Measurements from ENCODE around the gene ITGA6.

The ITGA6 gene

GRCh38 chr2:172552547-172553291, 125.3 kb downstream of the ITGA6 start:
- no peak overlapping the region for H3K4me3 ChIP-seq (ENCODE audit: control insufficient read depth, low read depth, low read length)
- peak; percentile 89 for DNase-seq (ENCODE audit: low read depth)
- no peak for TF ChIP-seq CTCF (conservative IDR thresholded peaks at IDR 0.05; ENCODE audit: control insufficient read depth, insufficient read depth, low read depth, low read length)

GRCh38 chr2:172554352-172555271, 127.2 kb downstream of the ITGA6 start:
- peak overlapping the region; percentile 75 for H3K4me3 ChIP-seq (ENCODE audit: control insufficient read depth, low read depth, low read length)
- no peak for TF ChIP-seq CTCF (conservative IDR thresholded peaks at IDR 0.05; ENCODE audit: control insufficient read depth, insufficient read depth, low read depth, low read length)
- no peak for DNase-seq (ENCODE audit: low read depth)

- H3K4me3 ChIP-seq (ENCODE audit: control insufficient read depth, low read depth, low read length) = peak overlapping the region; percentile 75
- no peak for TF ChIP-seq CTCF (conservative IDR thresholded peaks at IDR 0.05; ENCODE audit: control insufficient read depth, insufficient read depth, low read depth, low read length)
- no peak for DNase-seq (ENCODE audit: low read depth)
Observed at GRCh38 chr2:172555272-172555521, 127.8 kb downstream of the ITGA6 start.
